Fibroblast of pulmonary artery (primary cell): Measurements from ENCODE around the gene GPATCH3.

Source experiments
- DNase-seq: peaks from one replicate; pipeline ENCODE4 v3.0.0-alpha.2; 2010; ENCODE audit warnings: low read depth
- H3K4me3 ChIP-seq: replicated peaks from 2 replicates; pipeline ENCODE4 v1.5.1; 2011; ENCODE audit warnings: low read depth, mild to moderate bottlenecking, control low read depth, low read length, moderate library complexity
- CTCF ChIP-seq: IDR thresholded peaks from 2 replicates; pipeline ENCODE4 v1.5.1; 2011; ENCODE audit warnings: mild to moderate bottlenecking, control low read depth, low read length, inconsistent platforms; ENCODE audit errors: missing control alignments

GPATCH3 gene

GRCh38 chr1:26922901-26923300, 22.6 kb upstream of the GPATCH3 start:
- DNase-seq: no peak
- TF ChIP-seq CTCF: no peak
- peak overlapping the region; percentile 89 for H3K4me3 ChIP-seq

- DNase-seq: no peak
- TF ChIP-seq CTCF: no peak
- H3K4me3 ChIP-seq: peak overlapping the region; percentile 89
Measured at GRCh38 chr1:26922431-26922729, 22.1 kb upstream of the GPATCH3 start.

GRCh38 chr1:26921540-26922430, 21.5 kb upstream of the GPATCH3 start, which contains the start of gene NUDC:
TSS of gene NUDC (plus strand) at chr1:26921743. CDS start at chr1:26921849, 106 bp downstream.
- no peak for TF ChIP-seq CTCF
- peak within 1 kb of the TSS; percentile 89 for H3K4me3 ChIP-seq
- DNase-seq: peak; percentile 97

GRCh38 chr1:26921126-26921539, 20.9 kb upstream of the GPATCH3 start:
- DNase-seq: no peak
- peak overlapping the region; percentile 89 for H3K4me3 ChIP-seq
- no peak for TF ChIP-seq CTCF

GRCh38 chr1:26915204-26915842, 15.1 kb upstream of the GPATCH3 start:
- no peak for TF ChIP-seq CTCF
- H3K4me3 ChIP-seq: no peak overlapping the region
- no peak for DNase-seq

- no peak for DNase-seq
- no peak within 1 kb of the TSS for H3K4me3 ChIP-seq
- no peak for TF ChIP-seq CTCF
Measured at GRCh38 chr1:26913754-26914619, 13.7 kb upstream of the GPATCH3 start, which contains the start of gene NR0B2. TSS of gene NR0B2 (minus strand) at chr1:26913975. CDS start at chr1:26913940, 35 bp downstream.
